Smooth muscle cell of bladder (primary cell): ENCODE data around the gene CCDC137. TPM values are rescaled to one million over a fixed set of nuclear protein-coding genes. Genes with fewer than 3 reads are reported as not detected.

ENCODE experiments used
- total RNA-seq: library from RNA; depleted of rRNA; stranded (reverse); fragments of >200 nt; gene quantifications from 2 replicates; pipeline ENCODE4 v1.2.3, GENCODE V29; 2014

CCDC137 gene, protein sequence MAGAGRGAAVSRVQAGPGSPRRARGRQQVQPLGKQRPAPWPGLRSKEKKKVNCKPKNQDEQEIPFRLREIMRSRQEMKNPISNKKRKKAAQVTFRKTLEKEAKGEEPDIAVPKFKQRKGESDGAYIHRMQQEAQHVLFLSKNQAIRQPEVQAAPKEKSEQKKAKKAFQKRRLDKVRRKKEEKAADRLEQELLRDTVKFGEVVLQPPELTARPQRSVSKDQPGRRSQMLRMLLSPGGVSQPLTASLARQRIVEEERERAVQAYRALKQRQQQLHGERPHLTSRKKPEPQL
- 6.5 TPM in 2 replicates for total RNA-seq

GRCh38 chr17:81666342-81667191 is at the start of gene CCDC137, which contains the start of gene OXLD1:
TSS of gene CCDC137 (plus strand) at chr17:81666737. CDS start at chr17:81666767, 30 bp downstream.
TSS of gene OXLD1 (minus strand) at chr17:81666605. CDS start at chr17:81666577, 28 bp downstream.

DNA sequence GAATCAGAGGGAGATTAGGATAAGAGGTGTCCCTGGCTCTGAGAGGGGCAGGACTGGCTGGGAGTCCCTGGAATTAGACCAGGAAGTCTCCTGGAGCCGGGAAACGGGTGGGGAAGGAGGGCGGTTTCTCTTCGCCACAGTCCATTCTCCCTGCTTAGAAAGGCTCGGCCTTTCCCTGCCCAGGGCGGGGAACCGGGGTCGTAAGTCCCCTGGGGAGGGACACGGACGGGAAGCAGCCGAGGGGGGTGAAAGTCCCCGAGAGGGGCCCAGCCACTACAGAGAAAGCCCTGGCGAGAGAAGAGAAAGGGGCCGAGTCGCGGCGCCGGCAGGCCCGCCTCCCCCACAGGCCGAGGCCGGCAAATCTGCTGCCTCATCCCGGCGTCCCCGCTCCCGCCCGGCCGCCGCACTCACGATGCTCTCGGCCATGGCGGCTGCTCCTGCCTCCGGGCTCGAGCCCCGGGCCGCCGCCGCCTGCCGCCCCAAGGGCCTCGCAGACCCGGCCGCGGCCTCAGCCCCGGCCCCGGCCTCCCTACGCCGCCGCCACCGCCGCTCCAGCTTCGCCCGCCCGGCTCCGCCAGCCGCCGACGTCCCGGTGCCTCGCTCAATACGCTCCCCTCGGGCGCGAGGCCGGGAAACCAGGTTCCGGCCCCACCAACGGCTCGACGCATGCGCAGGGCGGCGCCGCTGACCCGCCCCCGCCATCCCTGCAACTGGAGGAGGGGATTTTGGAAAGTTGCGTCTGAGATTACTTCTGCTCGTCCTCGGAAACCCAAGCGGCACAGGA is 29.8 kb upstream of the CCDC137 start, which contains the start of the genes NPLOC4 and TSPAN10:
NPLOC4 (minus strand) TSS at position 608 of the 784 bp plus-strand sequence; CDS start at position 426, 182 bp downstream.
TSPAN10 (plus strand) TSS at position 692 of the 784 bp plus-strand sequence. CDS start 5,217 bp downstream, outside the sequence.

DNA sequence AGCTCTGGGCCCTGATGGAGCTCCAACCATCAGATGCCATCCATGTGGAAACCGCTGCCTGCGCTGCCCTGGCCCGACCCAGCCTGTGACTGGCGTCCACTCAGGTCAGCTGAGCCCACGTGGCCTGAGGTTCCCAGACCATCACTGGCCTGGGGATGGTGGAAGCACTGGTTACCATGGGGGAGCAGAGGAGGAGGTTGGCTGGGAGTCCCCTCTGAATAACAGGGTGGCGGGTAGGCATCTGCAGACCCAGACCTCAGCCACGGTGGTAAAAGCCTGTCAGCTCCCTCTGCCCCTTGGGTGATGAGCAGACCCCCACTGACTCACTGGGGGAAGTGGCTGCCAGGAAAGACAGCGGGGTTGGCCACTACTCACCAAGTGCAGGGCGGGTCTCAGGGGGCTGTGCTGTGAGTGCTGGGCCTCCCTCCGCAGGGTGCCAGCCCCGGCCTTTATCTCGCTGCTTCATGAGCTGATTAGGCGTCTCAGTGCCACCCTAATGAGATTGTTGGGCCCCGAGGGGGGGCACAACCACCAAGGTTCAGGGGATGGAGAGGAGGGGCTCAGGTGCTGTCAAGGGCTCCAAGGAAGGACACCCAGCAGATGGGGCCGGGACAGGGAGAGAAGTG is 10.3 kb upstream of the CCDC137 start, which contains the start of gene PDE6G:
PDE6G (minus strand) TSS at position 425 of the 626 bp plus-strand sequence. CDS start 3,237 bp downstream, outside the sequence.

DNA sequence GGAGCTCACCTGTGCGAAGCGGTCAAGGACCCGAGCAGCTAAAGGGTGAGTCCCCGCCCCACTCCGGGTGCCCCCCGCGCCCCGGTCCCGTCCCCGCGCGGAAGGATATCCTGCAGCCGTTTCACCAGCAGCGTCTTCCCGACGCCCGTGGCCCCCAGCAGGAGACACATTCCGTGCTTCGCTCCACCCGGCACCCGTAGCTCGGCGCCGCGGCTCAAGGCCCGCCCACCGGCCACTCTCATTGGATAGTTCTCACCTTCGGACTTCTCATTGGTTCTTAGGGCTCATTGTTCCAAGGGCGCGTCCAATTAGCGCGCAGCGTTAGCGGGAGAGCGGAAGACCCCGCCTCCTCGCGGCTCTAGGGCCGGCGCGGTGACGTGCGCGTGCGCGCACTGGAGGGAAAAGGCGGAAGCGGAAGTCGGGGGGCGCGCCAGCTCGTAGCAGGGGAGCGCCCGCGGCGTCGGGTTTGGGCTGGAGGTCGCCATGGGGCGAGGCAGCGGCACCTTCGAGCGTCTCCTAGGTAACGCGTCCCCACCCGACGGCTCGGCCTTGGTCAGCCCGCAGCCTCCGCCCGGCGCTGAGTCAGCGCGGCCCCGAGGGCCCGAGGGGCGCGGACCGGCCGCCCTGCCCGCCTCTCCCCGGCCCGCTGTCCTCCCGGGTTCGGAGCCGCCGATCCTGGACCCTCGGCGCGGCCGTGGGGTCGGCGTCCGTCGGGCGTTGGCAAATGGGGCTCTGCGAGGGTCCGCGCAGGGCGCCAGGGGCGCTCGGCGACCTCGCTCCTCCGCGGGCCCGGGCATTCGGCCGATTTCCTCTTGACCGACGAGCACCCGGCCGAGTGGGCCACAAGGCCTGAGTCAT is 17.3 kb downstream of the CCDC137 start, which contains the start of the genes ARL16 and HGS:
ARL16 (minus strand) TSS at position 214 of the 858 bp plus-strand sequence; CDS start at position 170, 44 bp downstream.
HGS (plus strand) TSS at position 428 of the 858 bp plus-strand sequence; CDS start at position 484, 56 bp downstream.

DNA sequence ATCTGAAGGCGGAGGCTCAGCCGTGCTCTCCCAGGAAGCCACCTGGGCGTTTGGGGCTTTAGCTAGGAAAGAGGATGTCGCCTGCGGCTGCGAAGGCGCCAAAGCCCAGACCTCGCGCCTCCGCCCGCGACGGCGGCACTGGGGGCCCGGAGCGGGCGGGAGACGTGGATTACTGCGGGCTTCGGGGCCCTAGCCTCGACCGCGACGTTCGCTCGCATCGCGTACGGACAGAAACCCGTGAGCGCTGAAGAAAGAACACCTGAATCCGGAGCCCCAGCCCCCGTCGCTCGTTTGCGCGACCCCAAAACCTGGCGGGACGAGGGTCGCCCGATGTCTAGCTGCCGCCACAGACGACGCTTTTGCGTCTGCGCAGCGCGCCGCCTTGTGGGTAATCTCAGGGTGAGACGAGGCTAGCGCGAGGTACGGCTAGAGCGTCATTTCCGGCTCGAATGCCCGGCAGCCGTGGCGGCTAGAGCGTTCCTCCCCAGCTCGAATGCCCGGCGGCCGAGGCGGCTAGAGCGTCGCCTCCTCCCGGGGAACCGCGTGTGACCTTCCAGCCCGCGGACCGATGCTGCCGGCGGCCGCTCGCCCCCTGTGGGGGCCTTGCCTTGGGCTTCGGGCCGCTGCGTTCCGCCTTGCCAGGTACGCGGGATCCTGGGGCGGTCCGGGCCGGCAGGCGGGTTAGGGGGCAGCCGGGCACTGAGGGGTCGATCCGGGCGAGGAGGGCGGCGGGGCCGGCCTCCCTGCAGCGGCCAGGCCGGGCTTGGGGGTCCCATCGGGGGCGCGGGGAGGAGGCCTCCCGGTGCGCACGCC is 36.6 kb downstream of the CCDC137 start, which contains the start of gene MRPL12:
MRPL12 (plus strand) TSS at position 434 of the 813 bp plus-strand sequence; CDS start at position 569, 135 bp downstream.

GRCh38 chr17:81711814-81712467 is 45.4 kb downstream of the CCDC137 start, which contains the start of gene SLC25A10:
TSS of gene SLC25A10 (plus strand) at chr17:81712284. CDS start at chr17:81712427, 143 bp downstream.

Other genes starting within 250 kb of the CCDC137 start
- gene ACTG1, start 153.9 kb upstream of the CCDC137 start, total RNA-seq = 4,498 and 6,265 TPM in 2 replicates
- 0.71 and 1.9 TPM in 2 replicates for gene FSCN2, start 138.4 kb upstream of the CCDC137 start, total RNA-seq
- gene FAAP100, start 114.4 kb upstream of the CCDC137 start, total RNA-seq = 13.2 and 16.7 TPM in 2 replicates
- gene NPLOC4, start 29.6 kb upstream of the CCDC137 start, total RNA-seq = 49.4 and 70.4 TPM in 2 replicates
- 0.57 and 2.1 TPM in 2 replicates for gene TSPAN10, start 29.5 kb upstream of the CCDC137 start, total RNA-seq
- gene PDE6G, start 10.2 kb upstream of the CCDC137 start, total RNA-seq = 0.65 TPM in 1 of 2 replicates, not detected in the other
- gene OXLD1, start 132 bp upstream of the CCDC137 start, total RNA-seq = 30.7 and 33.1 TPM in 2 replicates
- 25.5 and 37.8 TPM in 2 replicates for gene ARL16, start 17.1 kb downstream of the CCDC137 start, total RNA-seq
- gene HGS, start 17.3 kb downstream of the CCDC137 start, total RNA-seq = 54.6 and 69.7 TPM in 2 replicates
- gene MRPL12, start 36.6 kb downstream of the CCDC137 start, total RNA-seq = 5.4 and 6.6 TPM in 2 replicates
- 6.1 and 6.3 TPM in 2 replicates for gene SLC25A10, start 45.5 kb downstream of the CCDC137 start, total RNA-seq
- 0.09 TPM in 1 of 2 replicates, not detected in the other for gene GCGR, start 137.4 kb downstream of the CCDC137 start, total RNA-seq
- 78.6 and 95.7 TPM in 2 replicates for gene MCRIP1, start 166.6 kb downstream of the CCDC137 start, total RNA-seq
- gene PPP1R27, start 168.3 kb downstream of the CCDC137 start, total RNA-seq = not detected in 2 replicates
- 1,172 and 1,485 TPM in 2 replicates for gene P4HB, start 193.8 kb downstream of the CCDC137 start, total RNA-seq
- gene ARHGDIA, start 204.6 kb downstream of the CCDC137 start, total RNA-seq = 48.4 and 63.1 TPM in 2 replicates
- gene ALYREF, start 224.8 kb downstream of the CCDC137 start, total RNA-seq = 109 and 112 TPM in 2 replicates
- 198 and 226 TPM in 2 replicates for gene ANAPC11, start 225.0 kb downstream of the CCDC137 start, total RNA-seq
- 0.28 and 0.46 TPM in 2 replicates for gene NPB, start 235.5 kb downstream of the CCDC137 start, total RNA-seq
- 61.2 and 81.8 TPM in 2 replicates for gene PCYT2, start 244.7 kb downstream of the CCDC137 start, total RNA-seq